HuH-7.5 (cell line): ENCODE data around the gene VTA1.
"Not testable (repeated sequence)": the region's sequence is repeated elsewhere in the genome, so short reads cannot be mapped to it uniquely, and the experiment has no call there.

Source experiments
- DNase-seq: peaks from one replicate; pipeline ENCODE4 v3.0.0; 2011; ENCODE audit warnings: low spot score

Gene VTA1

DNA sequence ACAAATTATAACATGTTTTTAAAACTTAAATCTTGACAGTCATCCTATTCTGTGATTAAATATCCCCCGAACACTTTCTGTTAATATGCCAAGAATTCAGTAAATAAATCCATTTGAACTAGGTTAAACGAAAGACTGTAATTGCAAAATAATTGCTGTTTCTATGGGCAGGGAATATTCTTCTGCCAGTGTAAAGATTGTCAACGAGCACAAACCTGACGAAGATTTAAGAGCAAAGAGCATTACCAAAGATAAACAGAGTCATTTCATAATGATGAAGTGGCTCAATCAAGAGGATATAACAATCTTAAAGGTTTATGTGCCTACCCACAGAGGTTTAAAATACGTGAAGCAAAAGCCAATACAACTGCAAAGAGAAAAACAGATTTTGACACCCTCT is 78.5 kb downstream of the VTA1 start:
- DNase-seq, result no peak

DNA sequence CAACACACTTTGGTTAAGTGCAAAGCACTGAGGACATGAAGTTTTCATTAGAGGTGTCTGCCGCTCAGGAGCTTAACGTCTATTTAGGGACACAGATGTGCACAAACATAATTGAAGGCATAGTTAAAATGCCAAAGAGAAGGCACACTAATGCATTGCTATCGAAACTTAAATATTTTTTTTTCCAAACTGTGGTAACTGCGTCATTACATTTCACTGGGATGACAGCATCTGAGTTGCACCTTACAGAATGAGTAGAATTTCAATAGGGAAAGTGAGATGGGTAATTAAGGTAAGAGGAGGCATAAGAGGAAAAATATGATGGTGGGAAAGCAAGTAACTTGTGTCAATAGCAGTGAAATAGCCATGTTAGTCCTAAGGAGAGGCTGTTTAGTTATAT is 79.7 kb downstream of the VTA1 start:
- DNase-seq, result no peak

DNA sequence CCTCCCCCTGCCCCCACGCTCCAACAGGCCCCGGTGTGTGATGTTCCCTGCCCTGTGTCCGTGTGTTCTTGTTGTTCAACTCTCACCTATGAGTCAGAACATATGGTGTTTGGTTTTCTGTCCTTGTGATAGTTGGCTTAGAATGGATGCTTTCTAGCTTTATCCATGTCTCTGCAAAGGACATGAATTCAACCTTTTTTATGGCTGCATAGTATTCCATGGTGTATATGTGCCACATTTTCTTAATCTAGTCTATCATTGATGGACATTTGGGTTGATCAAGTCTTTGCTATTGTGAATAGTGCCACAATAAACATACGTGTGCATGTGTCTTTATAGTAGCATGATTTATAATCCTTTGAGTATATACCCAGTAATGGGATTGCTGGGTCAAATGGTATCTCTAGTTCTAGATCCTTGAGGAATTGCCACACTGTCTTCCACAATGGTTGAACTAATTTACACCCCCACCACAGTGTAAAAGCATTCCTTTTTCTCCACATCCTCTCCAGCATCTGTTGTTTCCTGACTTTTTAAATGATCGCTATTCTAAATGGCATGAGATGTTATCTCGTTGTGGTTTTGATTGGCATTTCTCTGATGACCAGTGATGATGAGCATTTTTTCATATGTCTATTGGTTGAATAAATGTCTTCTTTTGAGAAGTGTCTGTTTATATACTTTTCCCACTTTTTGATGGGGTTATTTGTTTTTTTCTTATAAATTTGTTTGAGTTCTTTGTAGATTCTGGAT is 82.6 kb downstream of the VTA1 start:
- DNase-seq, result not testable (repeated sequence)

DNA sequence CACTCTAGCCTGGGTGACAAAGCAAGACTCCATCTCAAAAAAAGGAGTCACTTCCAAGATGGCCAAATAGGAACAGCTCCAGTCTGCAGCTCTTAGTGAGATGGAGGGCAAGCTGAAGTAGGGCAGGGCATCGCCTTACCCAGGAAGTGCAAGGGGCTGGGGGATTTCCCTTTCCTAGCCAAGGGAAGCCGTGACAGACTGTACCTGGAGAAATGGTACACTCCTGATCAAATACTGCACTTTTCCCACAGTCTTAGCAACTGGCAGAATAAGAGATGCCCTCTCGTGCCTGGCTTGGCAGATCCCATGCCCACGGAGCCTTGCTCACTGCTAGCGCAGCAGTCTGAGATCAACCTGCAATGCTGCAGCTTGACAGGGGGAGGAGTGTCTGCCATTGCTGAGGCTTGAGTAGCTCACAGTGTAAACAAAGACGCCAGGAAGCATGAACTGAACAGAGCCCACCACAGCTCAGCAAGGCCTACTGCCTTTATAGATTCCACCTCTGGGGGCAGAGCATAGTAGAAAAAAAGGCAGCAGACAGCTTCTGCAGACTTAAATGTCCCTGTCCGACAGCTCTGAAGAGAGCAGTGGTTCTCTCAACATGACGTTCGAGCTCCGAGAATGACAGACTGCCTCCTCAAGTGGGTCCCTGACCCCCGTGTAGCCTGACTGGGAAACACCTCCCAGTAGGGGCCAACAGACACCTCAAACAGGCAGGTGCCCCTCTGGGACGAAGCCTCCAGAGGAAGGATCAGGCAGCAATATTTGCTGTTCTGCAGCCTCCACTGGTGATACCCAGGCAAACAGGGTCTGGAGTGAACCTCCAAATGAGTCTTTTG is 85.4 kb downstream of the VTA1 start:
- not testable (repeated sequence) for DNase-seq

DNA sequence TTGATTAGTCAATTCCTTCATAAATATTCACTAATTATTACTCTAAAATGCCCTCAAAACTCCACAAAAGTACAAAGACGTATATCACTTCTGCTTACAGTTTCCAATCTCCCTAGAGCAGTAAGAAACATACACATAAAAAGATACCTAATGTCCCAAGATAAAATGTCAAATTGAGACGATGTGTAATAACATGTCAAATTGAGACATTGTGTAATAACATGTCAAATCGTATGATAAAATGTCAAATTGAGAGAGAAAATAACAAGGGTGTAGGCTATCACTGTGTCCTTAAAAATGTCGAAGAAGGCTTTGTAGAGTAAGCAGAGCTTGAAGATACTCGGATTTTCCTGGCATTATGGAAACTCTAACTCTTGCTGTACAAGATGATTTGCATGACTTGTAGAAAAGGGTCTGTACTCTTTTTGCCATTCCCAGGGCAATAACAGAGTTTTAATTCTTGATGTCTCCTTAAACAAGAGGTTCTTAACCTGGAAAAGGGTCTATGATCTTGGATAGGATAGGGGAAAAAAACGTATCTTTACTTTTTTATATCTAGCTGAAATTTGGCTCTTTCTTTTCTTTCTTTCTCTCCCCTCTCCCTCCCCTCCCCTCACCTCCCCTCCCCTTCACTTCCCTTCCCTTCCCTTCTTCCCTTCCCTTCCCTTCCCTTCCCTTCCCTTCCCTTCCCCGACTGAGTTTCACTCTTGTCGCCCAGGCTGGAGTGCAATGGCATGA is 87.1 kb downstream of the VTA1 start:
- DNase-seq, result no peak

DNA sequence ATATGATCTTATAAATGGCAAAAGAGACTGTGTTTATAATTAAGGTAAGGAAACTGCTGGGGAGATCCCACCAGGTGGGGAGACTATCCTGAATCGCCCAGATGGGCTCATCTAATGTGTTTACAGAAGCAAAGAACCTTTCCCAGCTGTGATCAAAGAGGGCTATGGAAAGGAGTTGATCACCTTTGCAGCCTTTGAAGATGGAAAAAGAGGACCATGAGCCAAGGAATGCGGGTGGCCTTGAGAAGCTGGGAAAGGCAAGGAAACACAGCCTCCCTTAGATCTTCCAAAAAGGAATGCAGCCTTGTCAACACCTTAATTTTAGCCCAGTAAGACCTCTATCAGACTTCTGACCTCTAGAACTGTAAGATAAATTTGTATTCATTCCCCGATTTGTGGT is 88.2 kb downstream of the VTA1 start:
- DNase-seq, result no peak

DNA sequence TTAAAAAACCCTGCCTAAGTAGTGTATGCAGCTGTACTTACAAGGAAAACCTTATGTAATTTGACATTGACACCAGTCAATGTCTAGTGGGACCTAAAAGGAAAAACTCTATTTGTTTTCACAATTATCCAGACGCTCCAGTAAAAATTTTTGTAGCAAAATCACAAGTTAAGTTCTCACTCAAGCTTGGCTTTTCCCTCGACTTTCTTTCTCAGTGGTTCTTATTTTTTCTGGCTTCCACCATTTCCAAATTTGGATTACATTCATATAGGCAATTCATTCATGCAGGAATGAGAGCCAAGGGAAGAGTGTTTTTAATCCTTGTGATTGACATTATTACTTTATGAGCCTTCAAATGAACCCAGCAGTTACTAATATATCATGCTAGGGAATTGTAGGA is 88.7 kb downstream of the VTA1 start:
- DNase-seq, result no peak

DNA sequence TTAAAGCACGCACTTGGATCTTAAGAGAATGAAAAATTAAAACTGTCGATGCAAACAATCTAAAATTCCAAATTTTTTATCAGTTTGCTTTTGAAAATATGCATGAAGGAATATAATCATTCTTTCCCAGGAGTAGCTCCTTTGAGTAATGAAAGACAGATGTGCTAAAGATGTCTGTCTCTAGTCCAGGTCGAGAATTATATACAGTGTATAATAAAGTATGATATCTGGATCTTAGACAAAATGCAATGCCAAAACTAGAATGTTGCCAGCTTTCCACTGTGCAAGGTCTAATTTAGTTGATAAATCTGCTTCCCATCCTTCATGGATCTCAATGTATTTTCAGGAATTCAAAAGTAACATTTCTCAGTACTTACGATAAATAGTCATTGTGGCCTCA is 89.6 kb downstream of the VTA1 start:
- no peak for DNase-seq

DNA sequence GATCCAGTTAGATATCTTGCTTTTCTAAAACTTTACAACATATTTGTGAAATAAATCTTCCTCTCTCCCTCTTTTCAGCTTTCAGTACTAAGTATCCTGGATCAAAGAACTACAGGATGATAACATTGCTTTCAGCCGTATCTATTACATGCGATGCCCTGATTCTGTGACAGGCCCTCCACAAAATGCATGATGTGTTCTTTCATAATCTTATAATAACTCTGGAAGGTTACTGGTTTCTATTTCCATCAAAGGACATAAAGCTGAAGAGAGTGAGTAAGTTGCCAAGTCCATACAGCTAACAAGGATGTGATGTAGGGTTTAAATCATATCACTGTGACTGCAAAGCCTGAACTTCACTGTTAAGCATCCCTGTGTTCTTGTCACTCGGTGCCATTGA is 91.8 kb downstream of the VTA1 start:
- no peak for DNase-seq

DNA sequence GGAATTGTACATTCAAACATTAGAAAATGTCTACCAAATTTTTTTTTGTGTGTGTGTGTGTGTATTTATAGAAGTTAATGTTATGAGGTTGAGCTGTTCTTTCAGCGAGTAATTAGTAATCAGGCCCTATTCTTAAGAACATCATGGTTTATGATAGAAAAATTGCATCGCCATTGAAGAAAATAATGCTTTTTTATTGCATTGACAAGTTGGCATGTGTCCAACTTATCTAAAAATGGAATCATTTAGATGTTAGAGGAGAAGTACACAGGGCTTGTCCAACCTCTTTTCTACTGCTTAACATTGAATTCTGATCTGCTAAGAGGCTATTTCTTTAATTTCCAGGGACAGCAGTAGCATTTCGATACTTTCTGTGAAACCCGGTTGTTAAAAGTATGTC is 93.1 kb downstream of the VTA1 start:
- no peak for DNase-seq

DNA sequence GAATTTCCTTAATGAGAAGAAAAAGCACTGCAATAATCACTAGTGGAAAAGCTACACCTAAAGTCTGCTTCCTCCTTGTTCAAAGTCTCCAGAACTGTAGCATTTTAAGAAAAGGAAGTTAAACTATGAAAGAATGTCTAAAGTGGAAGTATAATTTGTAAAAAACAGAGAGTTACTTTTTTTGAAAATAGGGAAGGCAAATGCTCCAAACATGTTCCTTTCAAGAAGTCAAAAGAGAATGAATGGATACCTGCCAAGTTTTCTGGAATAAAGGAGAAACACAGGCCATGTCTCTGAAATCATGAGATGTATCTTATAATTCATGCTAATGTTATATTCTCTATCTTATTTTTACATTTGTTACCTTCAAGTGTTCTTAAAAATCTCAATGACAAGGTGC is 94.0 kb downstream of the VTA1 start:
- no peak for DNase-seq

DNA sequence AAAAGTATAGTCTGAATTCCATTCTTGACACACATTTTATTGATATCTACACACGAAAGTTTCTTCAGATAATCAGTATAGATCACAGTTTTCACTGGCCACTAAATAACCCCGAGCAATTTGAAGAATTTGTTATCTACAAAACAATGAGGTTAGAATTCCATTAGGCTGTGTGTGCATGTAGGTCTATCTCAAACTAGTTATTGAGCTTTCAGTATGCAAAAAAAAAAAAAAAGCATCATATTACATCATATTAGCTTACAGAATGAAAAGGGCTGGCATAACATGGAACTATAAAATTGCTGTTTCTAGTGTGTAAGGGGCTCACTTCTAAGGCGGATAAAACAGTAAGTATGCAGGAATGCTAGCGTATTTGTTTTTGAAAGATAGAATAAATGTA is 95.2 kb downstream of the VTA1 start:
- no peak for DNase-seq

DNA sequence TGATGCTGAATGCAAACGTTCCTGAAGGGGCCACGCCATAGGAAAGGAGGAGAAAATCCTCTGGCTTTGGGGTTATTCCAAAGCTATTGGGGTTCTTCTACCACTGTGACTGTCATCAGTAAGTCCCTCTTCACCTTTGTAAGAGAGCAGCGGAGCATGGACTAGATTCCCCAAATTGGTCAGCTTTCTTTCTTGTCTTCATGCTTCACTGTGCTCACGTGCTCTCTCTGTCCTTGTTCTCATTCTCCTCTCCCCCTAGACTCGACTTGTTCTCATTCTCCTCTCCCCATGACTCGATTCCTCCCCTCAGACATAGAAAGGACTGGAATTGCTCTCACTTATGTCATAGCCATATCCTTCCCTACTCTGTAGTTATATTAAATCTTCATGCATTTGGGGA is 99.9 kb downstream of the VTA1 start:
- DNase-seq, result no peak

DNA sequence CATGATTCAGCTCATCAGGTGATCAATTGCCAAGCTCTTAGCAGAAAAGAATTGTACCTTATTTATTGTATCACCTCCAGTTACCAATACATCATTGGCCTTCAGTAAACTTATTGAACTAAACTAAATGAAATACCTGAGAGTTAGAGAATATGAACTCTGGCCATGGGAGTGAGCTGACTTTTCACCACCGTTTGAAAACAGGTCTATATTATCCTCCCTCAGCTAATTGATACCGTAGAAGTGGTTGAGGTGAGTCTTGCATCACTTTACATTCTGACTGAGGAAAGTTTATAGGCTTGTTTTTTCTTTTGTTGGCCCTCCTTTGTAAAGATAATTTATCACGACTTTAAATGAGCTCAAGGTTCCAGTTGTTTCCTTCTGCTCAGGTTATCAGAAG is 102.2 kb downstream of the VTA1 start:
- DNase-seq, result no peak

DNA sequence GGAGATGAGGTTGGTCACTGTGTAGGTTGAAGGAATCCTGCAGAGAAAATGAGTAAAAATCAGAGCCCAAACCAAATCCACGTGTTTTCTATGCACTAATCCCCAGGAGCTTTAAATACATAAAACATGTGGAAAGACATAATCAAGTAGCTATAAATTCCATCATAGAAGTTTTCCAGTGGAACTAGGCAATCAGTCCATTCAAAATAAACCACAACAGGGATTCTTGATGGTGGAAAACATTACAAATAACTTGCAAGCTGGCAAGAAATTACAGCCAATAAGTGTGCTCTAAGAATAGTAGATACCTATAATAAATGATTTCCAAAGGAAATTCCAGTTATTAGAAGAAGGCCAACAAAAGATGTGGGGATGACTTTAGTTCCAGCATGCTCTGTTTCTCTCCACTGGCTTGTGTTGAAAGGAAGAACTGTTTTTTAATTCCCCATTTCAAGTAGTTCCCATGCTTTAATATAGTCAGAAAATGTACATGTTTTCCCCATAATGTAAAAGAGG is 104.9 kb downstream of the VTA1 start:
- DNase-seq, result no peak

DNA sequence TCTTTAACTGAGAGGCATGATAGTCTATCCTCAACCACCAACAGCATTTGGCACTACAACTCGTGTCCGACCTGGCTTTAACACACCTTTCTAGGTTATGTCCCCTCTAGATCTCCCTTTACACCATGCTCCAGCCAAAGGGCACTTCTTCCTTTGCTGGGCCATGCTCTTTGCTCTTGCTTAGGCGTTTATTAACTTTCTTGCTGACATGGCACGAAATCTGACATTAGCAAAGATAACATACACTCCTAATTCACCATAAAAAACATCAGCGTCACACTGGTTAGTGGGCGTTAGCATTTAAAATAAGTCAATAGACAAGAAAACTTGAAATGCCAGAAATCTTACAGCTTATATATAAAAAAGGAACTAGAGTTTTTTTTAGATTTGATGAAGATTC is 107.5 kb downstream of the VTA1 start:
- DNase-seq, result no peak

DNA sequence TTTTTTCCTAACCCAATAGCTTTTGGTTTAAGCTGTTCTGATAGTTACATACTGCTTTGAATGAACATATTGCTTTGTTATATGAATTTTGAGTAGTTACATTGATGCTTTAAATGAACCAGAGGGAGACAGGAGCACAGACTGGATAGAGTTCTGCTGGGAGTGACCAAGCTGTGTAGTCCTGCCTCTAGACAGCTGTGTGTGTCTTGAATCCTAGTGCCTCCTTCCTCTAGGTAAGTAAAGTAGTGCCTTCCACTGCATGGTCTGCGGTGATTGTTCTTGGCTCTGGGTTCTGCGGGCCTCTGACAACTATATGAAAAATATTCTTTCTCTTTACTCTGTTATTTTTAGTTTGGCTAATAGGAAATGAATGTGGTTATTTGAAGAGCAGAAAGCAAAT is 108.7 kb downstream of the VTA1 start:
- DNase-seq, result no peak

DNA sequence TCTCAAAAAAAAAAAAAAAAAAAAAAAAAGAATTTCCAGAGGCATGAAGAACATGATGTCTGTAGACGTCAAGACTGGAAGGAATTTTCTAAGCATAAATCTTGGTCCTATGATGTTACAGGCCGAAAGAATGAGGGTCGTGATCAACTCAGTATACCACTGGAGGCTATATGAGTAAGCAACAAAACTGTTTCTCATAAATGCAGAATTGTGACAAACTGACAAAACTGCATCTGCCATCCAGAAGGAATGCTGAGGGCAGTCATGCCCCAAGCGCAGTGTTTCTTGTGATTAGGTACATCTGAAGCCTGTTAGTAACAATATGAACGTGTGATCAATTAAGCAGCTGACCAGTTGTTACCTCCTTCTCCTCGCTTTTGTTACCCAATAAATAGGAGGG is 111.2 kb downstream of the VTA1 start:
- no peak for DNase-seq

DNA sequence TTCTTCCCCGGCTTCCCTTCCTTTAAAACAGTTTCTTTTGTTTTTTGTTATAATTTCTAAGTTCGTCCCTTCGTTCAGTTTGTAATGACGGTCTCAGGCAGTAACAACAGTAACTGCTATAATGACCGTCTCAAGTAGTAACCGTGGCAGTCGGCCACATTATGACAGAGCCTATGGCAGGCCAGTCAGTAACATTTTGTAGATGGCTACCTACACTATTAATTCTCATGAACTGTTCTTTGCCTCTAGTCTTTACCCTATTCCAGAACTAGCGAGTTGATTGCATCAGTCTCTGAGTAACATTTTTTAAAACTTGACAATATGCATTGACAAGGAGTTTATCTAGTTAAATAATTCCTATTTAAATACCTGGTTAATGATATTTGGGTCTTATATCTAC is 111.7 kb downstream of the VTA1 start:
- no peak for DNase-seq

DNA sequence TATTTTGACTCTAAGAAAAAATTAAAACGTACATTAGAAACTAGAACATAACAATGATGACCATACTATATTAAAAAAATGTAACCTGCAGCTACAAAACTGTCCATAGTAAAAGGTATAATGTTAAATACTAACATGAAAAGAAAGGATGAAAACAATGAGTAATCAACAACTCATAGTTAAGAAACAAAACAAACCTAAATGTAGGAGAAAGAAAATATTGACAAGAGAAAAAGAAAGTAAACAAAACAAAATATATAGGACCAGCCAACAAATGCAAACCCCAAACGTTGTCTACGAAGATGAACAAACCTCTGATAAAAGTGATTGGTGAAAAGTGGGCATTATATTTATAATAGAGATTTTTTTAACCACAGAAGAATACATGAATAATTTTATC is 113.7 kb downstream of the VTA1 start:
- no peak for DNase-seq

DNA sequence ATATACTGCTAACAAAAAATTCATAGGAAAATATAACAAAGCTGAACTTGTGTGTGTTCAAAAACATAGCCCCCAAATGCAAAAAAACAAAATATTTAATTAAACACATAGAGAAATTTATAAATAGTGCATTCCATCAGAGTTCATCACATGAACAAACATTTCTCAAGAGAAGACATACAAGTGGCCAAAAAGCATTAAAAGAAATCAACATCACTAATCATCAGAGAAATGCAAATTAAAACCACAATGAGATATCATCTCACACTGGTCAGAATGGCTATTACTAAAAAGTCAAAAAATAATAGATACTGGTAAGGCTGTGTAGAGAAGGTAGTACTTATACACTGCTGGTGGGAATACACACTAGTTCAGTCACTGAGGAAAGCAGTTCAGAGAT is 115.2 kb downstream of the VTA1 start:
- no peak for DNase-seq

DNA sequence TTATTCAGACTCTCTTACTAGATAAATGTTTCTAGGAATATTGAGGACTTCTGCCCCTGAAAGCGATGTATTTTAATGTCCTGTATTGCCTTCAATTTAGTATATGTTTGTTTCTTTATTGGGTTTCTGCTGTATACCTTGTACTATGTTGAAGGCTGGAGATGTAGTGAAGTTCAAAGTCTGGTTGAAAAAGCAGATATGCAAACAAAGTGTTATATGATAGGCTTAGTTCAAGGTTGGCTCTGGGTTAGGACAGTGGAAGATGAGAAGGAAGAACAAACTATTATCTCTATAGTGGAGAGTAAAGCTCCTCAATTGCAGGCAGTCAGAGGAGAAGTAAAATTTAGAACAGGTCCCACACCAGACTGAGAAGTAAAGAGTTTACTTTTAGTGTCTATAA is 118.4 kb downstream of the VTA1 start:
- no peak for DNase-seq

DNA sequence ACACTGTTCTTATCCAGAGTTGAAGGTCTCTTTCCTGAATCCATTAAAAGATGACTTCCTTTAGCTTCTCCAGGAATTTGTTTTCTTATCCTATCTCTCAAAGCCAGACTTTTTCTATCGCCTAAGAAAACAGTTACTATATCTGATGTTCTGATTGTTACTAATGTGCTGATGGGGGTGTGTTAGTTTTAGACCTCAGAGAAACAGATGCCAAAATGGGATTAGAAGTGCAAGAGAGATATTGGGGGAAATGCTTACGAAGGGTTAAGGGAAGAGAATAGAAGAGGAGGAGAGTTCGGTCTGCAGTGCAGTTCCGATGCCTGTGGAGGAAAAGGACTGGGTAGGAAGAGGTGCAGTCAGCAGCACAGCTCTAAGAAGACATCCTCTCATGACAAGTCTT is 119.0 kb downstream of the VTA1 start:
- DNase-seq, result no peak
